ENCODE results near the gene ABHD10.

The ABHD10 gene

DNA sequence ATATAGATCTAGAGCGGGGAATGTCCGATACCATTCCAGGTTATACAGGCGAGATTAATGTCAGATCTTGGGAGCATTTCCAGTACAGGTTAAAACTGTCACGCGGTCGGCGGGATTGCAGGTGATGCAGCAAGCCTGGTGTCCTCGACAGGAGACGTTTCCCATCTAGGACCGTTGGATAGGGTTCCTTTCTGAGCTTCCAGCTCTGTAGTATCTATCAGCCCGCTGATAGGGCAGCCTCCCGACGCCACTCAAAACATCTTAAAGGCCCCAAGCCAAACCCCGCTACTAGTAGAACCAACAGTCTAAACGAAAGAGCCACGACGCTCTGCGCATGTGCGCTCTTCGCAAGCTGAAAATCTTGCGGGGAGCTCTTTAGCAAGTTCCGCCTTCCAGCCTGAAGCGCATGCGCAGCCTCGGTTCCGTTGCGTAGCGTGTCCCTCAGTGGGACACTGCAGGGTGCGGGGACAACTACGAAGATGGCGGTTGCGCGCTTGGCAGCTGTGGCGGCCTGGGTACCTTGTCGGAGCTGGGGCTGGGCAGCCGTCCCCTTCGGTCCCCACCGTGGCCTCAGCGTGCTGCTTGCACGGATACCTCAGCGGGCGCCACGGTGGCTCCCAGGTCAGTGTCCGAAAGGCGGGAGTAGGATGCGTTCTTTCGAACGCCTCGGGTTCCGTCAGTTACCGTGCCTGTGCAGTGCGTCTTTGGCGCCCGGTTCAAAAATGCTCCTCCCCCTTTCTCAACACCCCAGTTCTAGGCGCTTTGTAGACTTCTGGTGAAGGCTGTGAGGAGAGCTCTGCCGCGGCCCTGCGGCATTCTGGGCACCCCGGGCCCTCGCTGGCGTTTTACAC is at the start of gene ABHD10:
ABHD10 (plus strand) TSS at position 444 of the 851 bp plus-strand sequence; CDS start at position 480, 36 bp downstream.
- peak; percentile 84 for DNase-seq

DNA sequence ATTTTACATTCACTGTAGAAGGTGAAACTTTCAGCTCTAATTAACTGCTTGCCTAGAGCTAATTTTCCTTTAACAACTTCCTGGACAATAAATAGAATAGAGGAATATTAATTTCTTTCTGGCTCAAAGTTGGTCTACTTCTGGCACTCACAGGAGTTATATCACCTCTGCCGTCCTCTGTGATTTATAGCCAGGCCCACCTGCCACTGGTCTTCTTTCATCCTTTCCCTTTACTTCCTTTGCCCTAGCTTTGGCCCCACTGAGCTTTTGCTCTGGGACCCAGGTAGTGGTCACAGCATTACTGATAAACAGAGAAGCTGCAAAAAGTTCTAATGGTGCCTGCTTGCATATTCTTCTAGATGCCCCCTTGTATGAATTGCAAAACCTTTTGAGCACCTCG is 49.3 kb upstream of the ABHD10 start:
- DNase-seq: no peak

DNA sequence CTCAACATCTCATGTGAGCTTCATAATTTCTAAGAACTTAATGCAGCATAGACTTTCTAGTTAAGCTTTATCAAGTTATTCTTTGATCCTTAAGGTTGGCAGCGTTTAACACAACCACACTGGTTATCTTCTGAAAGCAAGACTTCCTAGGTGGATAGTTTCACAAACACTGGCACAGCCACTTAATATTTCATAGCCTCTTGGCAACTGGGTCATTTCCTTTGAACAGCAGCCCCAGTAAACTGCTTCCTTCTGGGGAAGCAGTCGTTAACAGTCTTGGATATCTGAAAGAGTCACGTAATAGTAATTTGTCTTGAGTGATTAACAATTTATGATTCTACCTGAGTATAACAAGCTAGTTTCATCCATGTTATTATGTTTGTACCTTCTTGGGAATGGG is 45.9 kb upstream of the ABHD10 start:
- DNase-seq: no peak

DNA sequence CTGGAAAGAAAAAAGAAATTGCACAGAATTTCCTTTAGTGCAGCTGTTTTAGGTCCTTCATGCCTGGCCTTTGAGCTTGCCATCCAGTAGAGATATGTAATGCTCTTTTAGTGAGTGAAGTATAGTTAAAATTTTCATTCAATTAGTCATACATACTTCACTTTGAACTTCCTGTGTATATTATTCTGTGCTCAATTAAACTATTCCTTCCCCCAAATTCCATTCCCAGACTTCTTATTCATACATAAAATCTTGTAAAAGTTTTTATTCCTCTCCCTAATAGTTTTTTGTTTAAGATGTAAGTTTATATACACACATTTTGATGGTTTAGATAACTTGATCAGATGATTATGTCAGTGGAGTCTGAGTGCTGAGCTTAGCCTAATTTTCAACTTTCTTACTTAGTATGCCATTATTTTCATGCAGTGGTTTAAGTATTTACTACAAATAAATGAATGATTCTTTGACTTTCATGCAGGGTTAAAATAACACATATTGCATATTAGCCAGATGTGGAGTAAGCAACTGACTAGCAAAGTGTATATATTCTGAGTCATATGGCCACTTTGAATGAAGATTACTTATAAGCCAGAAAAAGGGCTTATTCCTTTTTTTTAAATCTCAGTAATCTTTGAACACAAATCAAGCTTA is 42.5 kb upstream of the ABHD10 start:
- no peak for DNase-seq

DNA sequence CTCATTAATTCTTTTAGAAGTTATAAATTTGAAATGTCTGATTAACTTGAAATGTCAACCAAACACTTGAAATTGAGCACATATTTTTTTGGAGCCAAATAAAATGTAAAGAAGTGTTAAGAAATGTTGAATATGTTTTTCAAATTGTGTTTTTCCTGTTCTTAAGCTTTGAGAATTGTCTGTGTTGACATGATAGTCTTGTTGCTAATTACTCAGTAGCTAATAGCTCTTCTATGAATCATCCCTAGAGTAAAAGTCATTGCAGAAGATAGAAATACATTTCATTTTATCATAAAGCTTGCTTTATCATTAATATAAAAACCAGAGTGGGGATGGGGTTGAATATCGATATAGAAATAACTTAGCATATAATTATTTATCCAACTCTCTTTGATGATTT is 41.9 kb upstream of the ABHD10 start:
- DNase-seq: no peak

DNA sequence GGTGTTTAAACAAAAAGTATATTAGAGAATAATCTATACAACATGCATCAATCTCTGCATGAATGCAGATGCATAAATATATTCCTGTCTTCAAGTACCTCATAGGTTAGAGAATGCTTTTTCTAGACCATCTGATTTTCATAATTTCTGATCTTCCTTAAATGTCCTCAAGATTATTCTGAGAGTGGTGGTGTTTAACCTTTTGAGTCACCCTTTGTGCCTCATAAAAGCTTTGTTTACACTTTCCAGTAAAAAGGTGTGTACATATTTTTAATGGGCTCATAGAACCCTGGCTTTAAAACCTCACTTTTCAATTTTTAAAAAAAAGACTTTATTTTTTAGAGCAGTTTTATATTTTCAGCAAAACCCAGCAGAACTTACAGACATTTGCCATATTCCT is 41.0 kb upstream of the ABHD10 start:
- no peak for DNase-seq

DNA sequence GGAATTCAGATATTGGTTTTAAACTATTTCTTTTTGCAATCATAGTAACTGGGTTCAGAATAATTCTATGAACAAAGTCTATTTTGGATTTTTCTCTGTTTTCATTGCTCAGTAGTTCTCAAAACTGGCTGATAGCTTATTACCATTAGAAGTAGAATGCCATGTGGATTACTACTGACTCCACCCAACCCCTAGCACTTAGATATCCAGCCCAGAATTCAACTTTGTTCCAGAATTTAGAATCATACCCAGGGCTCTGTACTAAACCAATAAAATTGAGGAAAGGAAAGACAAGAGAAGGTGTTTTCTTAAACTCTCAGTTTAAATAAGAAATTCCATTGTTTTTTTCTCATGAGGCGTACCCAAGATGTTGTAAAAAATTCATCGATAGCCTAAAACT is 39.0 kb upstream of the ABHD10 start:
- DNase-seq: no peak

DNA sequence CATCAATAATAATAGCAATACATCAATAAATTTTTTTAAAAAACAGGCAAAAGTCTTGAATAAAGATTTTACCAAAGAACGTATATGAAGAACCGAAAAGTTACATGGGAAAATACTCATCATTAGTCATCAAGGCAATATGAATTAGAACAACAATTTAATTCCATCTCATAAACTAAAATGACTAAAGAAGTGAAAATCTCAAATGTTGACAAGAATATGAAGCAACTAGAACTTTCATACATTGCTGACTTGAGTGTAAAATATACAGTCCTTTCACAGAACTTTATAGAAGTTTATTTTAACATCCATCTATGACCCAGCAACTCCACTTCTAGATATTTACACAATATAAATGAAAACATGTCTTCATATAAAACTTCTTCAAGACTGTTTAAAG is 35.3 kb upstream of the ABHD10 start:
- no peak for DNase-seq

DNA sequence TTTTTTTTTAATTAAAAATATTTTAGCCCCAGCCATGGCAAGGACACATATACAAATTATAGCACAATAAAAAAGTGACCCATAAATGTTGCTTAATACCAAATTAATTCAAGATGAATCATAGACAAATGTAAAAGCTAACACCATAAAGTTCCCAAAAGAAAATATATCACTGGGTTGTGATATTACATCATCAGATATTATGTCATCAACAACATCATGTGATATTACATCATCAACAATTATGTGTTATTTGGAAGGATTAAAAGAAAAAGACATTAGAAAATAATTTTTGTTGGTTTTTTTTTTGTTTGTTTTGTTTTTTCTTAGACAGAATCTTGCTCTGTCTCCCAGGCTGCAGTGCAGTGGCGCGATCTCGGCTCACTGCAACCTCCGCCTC is 34.5 kb upstream of the ABHD10 start:
- no peak for DNase-seq

DNA sequence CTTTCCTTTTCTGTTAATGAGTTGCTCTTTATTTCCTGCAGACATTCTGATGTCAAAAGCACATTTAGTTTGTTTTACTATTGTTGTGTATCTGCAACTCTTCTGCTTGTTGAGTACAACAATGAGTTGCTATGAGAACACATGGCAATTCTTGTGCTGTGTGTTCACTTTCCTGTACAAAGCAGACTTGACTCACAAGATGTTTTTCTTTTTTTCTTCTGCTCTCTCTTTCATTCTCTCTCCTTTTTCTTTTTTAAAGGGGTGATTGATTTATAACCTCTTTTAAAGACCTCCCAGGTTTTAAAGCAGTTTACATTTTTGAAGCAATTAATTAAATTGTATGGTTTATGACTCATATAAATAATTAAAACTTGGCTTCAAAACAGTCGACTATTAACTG is 31.6 kb upstream of the ABHD10 start:
- no peak for DNase-seq

DNA sequence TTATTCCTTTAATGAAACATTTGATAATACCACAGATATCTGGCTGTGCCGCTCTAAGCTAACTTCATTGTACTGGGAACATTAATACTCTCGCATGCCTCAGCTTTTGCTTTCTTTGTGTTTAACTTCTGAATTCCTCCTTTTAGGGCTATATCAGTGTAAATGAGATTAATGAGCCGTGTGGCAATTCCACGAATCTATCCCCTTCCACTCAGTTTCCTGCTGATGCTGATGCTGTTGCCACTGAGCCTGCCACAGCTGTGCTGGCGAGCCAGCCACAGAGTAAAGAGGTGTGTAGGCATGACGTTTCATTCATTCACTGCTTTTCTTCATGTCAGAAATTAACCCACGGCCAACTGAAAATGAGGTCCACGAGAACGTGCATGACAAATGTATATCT is 30.0 kb upstream of the ABHD10 start:
- DNase-seq: no peak

DNA sequence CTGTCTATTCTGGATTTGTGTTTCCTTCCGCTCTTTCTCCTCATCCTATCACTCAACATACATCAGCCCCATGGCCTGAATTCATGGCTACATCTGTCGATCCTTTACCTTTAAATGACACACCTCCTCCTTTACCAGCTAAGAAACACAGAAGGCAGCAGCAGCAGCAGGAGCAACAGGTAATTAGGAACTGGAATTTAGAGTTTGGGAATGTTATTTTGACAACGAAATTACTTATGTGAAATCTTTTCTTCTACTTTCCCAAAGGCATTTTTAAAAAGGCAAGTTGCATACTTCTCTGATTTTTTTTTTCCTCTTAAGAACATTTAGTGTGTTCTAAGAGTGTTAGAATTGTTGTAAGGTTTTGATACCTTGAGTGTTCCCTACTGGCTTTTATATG is 29.1 kb upstream of the ABHD10 start:
- no peak for DNase-seq

DNA sequence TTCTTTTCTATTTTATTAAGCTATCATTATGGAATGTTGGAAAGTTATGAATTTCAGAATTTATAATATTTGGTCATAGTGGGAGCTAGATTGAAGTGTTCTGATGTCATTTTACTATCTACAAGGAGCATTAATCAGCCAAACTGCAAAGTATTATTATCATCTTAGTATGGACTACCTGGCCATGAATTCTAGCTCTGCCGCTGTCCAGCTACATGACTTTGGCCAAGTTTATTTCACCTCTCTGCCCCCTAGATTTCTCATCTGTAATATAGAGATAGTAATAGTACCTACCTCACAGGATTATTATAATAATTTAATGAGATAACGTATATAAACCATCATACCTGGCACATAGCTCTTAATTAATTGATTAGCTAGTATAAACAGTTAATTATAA is 27.8 kb upstream of the ABHD10 start:
- DNase-seq: no peak

DNA sequence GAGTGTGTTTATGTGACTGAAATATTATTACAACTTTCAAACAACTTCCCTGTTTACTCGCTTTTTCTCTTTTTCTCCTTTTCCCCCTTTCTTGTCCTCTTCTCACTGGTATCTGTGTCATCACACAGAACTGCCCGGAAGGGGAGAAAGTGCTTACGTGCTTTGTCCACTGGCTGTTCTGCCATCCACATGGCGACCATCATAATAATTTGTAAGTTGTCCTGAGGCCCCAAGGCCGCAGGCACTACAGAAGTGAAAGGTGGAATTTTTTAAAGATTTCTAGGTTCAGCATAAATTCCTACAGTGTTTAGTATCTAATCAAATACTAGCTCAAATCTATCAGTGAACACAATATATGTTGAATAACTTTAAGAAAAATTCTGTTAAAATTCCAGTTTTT is 26.7 kb upstream of the ABHD10 start:
- DNase-seq: no peak

DNA sequence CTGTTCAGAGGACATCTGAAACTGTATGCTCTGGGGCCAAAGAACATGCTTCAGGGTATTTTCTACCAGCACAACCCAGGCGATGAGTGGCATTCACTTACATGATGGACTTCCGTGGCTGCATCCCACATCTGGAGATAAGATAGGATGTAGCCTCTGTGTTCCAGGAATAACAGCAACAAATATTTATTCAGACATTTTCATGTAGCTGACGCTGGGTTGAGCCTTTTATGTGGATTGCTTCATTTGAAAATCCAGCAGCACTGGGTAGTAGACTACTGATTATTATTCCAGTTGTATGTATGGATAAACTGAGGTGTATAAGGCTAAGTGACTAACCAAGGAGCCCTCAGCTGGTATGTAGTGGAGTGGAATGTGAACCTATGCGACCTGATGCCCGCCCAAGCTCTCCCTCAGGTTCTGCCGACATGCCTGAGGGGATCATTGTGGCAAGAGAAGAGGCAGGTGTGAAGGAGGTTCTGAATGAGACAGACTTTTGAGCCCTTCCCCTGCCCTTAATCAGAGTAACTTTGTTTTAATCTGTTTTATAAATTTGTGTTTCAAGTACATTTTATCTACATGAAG is 25.9 kb upstream of the ABHD10 start:
- DNase-seq: no peak

DNA sequence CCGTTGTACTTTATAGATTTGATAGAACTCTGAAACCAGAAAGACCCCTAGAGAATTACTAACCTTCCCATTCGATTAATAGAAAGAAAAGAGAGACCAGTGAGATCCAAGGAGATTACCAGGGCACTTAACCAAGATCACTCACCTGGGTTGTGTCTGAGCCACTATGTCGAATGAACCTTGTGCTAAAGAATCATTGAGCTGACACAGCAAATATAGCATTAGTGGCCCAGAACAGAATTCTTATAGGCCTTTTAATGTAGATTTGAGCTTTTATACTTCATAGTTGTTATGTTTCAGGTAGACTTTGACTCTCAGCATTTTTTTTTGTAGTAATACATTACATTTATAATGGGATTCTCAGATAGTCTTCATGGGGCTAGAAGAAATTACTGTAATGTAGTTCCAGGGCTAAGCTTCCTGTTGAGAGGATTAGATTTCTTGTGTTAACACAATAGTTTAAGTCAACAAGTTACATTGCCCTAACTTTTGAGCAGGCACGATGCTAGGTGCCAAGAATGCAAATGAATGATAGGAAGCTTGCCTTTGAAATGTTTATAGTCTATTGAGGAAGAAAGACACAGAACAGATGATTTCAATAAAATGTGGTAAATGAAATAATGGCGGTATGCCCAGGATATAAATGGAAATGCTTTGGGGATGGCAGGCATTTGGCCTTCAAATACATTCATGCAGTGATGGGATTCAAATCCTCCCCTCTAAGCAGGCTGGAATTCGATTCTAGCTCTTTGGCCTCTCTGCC is 24.4 kb upstream of the ABHD10 start:
- DNase-seq: no peak

DNA sequence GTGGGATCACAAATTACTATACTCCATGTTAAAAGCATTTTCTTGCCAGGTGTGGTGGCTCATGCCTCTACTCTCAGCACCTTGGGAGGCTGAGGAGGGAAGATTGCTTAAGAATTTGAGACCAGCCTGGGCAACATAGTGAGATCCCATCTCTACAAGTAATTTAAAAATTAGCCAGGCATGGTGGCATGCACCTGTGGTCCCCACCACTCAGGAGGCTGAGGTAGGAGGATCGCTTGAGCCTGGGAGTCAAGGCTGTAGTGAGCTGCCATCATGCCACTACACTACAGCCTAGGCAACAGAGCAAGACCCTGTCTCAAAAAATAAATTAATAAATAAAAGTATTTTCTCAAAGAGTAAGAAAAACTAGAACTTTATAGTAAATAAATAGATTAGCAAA is 22.9 kb upstream of the ABHD10 start:
- DNase-seq: no peak

DNA sequence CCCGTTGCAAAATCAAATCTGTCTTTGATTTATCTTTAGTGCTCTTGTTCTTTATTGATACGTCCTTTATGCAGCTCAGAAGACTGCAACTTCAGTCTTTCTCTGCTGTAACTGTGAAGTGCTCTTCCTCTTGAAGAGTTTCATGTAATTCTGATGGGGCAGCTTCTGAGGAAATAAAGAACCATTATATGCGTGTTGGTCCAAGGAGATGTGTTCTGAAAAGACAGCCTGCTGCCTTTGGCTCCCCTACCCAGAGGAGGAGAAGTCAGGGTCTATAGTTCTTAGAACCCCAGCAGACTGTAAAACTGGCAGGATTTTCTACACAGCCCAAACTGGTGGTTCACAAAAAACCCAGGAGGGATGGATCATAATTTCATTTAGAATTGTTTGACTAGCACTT is 22.4 kb upstream of the ABHD10 start:
- DNase-seq: no peak

DNA sequence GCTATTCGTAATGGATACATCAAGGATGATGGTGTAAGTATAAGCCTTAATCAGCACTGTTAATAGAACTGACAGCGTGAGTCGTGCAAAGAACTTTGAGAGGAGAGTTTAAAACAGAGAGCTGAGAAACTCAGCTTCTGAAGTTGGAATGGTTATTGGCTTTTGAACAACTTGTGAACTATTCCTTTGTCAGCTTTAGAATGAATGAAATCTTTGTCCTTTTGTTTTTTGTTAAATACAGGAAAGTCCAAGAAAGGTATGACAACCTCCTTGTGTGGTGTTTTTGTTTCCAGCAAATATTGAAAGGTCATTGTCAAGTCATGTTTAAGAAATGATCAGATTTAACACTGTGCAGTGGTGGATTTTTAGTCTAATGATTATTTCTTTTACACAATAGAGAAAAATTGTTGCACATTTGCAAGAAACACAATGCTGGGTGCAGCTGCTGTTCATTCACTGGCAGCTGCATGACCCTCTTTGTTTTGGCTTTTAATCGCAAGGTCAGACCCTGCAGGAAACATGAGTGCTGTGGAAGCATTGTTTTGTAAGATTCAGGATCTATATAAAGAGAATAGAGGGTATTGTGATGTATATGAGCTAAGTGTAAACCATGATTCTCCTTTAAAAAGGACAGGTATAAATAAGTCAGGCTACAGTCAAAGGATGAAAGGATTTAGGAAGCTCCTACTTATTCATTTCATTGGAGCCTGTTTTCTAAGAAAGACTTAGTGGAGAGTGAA is 21.7 kb upstream of the ABHD10 start:
- DNase-seq: peak; percentile 61

DNA sequence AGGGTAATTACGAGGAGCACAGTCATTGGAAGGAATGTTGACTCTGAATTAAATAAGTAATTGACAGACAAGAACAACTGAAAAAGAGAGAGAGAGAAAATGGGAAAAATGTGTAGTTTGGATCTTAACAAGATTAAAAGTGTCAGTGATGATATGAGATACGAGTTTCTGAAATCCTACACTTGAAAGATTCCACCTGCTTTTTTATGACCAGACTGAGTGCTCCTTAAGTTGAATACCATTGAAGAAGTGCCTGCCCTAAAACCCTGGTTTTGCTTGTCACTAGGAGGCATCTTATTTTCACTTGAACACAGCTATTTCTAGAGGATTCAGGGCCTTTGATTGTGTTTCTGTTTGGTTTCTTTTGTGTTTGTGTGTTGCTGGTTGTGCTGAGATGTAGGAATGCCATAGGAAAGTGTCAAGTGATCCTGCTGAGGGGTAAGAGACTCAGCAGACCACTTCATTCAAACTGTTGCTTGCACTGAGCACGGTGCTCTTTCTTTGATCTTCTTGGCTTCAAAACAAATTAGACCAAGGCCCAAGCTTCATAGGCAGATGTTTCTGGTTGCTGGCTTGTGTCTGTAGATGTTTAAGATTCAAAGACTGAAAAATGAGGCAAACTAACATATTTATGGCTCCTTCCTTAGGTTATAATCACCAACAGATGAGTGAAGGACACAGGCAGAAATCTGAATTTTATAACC is 17.2 kb upstream of the ABHD10 start:
- DNase-seq: no peak

DNA sequence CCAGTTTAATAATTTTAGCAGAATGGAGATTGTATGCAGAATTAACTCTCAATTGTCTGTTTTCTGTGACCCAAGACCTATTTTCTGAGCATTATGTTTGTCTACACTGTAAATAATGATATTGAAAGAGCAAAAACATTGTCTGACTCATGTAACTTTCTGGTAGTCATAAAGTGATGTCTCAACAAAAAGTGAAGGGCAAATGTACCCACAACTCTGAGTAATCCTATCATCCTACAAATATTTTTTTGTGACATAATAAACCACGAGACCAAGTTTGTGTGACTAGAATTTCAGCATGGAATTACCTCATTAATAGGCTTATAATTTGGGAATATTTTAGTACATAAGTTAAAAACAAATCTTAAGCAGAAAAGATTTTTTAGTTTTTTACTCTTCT is 15.4 kb upstream of the ABHD10 start:
- DNase-seq: no peak

DNA sequence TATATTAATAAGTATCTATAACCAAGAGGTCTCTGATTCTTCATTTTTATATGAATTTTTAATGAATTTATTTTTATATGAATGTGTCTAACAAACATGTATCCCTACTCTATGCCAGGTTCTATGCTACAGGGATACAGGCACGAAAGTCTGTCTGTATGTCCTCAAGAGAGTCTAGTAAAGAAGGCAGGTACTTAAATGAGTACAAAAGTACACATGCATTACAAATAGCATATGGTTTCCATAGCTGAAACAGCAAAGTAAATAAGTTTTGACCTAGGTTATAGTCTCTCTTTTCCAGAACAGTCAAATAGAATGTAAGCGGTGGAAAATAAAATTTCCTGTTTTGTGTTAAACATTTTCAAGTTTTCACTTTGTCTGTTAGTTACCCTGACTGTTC is 13.3 kb upstream of the ABHD10 start:
- no peak for DNase-seq

Measured in NCI-H748 treated with DMSO at 0.1 percent for 48 hours (cell line).